T47D (cell line): Measurements from ENCODE around the gene ABHD16B.

Experiments used
- DNase-seq, 2 experiments: peaks; one replicate each; pipeline versions ENCODE4 v3.0.0 to v3.0.0-alpha.2; 2011 to 2012; ENCODE audit warnings: low read depth in 1 of 2, low spot score in 1 of 2
- JUND ChIP-seq: IDR thresholded peaks from 2 replicates; pipeline ENCODE4 v1.6.1; 2012; ENCODE audit warnings: low read depth
- in situ Hi-C: cut with HindIII; loops from 2 replicates; pipeline ENCODE4 v1.10.0; 2016; ENCODE audit warnings: low sequenced_read_pairs, low pct_unique_long_range_greater_than_20kb

ABHD16B gene

DNA sequence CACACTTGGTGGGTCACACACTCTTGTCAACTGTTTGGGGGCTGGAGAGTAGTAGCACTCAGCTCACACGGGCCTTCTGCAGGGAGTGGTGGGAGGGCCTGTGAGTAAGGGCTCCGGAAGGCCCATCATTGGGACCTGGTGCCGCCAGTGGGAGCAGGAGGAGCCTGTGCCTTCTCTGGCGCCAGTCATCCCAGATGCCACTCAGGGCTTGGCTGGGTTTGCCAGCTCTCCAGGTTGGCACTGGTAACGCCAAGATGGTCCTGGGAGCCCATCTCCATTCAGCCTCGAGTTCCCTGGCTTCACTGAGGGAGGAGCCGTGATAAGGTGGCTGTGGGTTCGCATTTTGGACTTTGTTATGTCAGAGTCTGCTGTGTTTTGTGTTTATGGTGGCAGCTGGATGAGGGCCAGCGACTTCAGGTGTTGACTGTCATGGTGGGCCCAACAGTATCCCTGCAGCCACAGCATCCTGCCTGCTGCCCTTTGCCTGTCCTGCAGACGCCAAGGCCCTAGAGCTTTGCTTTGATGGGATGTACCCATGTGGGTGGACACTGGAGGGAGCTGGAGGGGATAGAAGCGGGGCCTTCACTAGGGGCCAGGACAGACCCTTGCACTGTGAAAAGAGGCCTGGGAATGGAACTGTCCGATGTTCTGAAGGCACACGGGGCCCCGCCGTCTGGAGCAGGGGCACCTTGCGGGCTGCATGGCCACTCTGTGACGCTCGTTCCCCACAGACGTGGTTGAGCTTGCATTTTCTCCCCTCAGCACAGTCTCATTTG is 20.3 kb downstream of the ABHD16B start:
- no peak for DNase-seq

DNA sequence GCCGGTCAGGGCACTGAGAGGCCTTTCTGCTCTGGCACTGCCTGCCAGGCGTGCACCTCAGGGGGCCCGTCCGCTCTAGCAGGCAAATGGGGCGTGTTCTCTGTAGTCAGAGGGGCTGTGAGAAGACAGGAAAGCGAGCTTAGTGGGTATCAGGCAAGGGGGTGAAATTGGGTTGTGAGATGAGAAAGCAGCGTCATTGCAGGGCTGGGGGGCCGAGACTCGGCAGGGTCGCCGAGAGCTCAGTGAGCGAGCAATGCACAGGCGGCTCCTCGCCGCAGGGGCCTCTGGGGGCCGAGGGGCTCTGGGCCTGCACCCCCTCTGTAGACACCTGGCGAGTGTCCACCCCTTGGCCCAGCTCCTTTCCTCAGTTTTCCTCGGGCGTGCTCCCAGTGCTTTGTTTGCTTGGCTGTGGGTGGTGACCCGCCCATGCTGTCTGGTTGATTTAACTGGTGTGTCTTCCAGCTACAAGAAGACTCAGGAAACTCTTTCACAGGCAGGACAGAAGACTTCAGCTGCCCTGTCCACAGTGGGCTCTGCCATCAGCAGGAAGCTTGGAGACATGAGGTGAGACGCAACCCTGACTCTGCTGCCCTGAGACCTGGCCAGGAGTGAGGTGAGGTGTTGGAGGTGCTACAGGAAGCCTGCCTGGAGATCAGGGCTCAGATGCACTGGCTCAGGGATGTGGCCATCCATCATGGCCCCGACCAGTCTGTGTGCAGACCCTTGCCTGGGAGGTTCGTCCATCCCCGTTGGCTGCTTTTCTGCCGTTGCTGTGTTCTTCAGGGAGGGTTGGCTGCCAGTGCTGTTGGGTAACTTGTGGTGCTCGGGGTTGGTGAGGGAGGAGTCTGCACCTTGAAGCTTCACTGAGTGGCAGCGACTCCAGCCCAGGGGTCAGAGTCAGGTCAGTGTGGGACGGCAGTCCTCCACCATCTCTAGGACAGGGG is 21.2 kb downstream of the ABHD16B start:
- TF ChIP-seq JUND: no peak
- in situ Hi-C loops: no loop called here
- no peak for DNase-seq

More for the DNA sequence above, 20.3 kb downstream of the ABHD16B start:
- in situ Hi-C loops: no loop called here
- TF ChIP-seq JUND: no peak

DNA sequence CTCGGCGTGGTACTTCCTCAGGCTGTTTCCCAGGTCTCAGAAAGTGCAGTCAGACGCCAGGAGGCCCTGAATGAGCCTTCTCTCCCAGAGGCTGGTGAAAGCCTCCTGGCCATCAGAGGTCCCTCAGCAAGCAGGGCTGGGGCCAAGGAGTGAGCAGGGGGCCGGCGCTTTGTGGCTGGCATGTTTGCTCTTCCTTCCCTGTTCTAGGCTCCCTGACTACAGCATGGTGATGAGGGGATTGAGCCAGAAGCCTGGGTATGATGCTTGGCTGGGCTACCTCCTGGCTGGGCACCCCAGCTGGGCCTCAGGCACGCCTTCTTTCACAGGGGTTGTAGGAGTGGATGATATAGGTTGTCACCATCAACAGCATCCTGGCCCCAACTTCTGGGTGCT is 21.9 kb downstream of the ABHD16B start:
- TF ChIP-seq JUND: no peak
- in situ Hi-C loops: no loop called here
- DNase-seq: no peak

DNA sequence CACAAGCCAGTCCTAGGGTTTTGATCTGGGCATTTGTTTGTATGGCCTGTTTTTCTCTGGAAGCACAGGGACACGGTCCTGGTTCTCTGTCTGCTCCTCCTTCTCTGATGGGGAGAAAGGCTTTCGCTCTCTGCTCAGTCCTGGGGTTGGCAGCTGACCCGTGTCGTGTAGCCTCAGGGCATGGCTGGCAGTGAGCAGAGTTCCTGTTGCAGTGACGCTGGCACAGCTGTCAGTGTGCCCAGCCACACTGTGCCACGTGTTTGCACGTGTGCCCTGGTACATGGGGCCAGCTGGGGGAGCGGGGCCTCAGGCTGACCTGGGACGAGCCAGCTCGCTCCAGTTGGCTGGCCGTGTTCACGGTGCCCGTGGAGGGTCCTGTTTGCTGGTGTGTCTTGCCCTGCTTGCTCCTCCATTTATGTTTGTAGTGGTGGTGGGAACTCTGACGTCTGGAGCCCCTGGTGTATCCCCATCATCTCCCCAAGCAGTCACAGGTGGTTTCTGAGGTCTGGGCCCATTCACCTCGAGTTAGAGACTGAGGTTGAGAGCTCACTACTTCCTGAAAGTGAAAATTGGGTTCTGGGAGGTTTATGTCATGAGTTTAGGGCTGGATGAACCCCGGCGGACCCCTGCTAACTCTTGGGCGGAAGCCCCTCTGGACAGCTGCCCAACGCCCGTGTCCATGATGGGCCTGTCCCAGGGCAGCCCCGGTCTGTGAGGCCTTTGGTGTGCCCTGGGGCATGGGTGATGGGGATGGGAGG is 23.4 kb downstream of the ABHD16B start:
- in situ Hi-C loops: no loop called here
- peak in 1 of 2 experiments; percentile 61 for DNase-seq
- TF ChIP-seq JUND: no peak

DNA sequence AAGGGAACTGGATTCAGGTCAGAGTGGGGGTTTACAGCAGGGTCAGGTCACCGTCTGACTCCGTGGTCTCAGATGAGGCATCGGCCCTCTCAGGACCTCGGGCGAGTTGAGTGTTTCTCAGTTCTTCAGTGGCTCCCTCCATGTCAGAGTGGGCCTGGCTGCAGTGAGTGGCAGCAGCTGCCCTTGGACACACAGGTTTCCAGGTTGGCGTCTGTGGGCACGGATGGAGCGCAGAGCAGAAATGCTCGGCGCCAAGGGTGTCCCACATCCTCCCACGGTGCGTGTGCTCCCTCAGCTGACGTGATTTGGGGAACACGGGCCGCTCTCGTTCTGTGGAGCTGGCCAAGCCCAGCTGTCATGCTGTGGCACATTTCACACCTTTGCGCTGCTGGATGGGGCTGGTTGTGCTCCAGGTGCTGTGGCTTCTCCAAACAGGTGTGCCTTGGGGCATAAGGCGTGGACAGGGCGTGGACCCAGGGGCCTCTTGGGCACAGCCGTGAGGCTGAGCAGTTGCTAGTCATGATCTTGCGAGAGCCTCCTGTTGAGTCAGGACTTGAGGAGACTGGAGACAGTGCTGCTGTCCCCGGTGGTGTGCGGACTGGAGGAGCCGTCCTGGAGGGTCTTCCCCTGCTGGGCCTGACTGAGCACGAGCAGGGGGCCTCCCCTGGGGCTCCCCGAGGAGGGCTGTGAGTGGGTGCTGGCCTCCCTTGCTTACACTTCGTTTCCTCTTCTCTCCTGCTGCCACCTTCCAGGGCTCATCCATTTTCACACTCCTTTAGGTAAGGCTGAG is 24.2 kb downstream of the ABHD16B start:
- in situ Hi-C loops: no loop called here
- DNase-seq: no peak
- no peak for TF ChIP-seq JUND

DNA sequence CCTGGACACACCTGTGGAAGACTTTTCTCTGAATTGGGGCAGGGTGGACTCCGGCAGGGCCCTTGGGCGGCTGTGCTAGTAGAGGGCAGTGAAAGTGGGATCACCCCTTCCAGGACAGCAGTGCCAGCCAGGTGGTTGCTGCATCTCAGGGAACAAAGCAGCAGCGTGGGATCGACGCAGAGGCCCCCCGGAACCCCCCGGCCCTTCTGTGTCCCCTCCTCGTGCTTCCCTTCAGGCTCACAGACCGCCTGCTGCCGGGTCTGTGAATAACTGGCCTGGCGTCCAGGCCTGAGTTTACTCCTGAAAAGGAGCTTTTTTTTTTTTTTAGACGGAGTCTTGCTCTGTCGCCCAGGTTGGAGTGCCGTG is 24.7 kb downstream of the ABHD16B start:
- DNase-seq: no peak
- in situ Hi-C loops: no loop called here
- TF ChIP-seq JUND: no peak

DNA sequence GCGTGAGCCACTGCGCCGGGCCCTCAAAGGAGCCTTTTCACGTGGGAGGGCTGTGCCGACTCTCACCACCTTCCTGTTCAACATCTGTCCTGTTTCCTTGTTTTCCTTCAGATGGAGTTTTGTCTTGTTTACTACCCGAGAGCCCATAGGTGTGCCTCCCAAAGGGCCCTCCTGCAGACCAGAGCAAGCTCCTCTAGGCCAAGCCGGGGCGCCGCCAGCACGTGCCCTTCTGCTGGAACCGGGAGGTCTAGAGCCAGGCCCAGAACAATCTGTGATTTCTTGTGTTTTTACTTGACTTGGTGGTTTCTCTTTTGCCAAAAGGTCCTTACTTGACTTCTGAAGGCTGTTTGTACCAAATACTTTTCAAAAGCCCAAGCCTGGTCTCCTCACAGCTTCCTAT is 25.6 kb downstream of the ABHD16B start:
- no peak for DNase-seq
- in situ Hi-C loops: no loop called here
- no peak for TF ChIP-seq JUND

DNA sequence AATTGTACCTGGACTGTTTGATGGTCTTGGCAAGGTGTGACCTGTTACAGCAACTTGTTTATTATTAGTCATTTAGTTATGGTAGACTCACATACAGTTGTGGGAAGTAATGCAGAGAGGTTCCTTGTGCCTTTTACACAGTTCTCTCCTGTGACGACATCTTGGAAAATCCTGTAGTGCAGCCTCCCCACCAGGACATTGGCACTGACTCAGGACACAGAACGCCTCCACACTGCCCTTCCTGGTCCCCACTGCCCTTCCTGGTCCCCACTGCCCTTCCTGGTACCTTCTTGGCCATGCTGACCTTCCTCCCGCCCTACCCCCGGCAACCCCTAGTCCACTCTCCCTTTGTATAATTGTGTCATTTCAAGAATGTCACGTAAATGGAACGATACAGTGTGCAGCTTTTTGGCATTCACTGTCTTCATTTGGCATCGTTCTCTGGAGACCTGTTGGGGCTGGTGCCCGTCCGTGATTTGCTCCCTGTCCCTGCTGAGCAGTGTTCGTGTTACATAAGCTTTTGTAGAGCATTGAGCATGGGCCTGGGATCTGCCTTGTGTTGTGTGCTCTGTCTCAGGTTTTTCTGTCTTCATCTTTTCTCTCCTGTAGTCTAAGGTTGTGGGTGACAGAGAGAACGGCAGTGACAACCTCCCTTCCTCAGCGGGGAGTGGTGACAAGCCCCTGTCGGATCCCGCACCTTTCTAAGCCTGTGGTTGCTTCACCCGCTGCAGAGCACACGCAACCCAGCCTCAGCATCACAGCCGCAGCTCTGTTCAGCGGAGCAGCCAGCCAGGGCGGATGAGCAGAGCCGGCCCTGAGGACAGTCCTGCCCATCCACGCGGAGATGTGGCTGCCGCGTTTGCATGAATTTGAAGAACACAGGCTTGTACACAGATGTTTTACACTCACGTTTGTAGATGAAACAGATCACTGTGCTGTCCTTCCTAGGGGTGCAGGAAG is 28.2 kb downstream of the ABHD16B start:
- in situ Hi-C loops: no loop called here
- peak in 1 of 2 experiments; percentile 41 for DNase-seq
- no peak for TF ChIP-seq JUND

DNA sequence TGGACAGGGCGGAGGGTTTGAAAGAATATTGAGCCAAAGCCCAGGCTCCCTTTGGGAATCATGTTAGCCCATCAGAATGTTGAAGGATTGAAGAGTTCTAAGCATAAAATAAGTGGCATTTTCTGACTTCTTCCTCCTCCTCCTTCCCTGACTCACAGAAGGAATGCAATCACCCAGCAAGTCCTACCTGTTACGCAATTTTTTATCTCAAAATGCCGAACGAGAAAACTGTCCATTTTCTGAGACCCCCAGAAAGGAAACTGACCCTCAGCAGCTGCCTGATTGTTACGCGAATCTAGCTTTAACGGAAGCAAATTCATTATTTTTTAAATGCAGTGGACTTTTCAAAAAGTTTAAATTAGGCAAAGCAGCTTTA is 28.9 kb downstream of the ABHD16B start:
- no peak for TF ChIP-seq JUND
- no peak for DNase-seq
- in situ Hi-C loops: no loop called here

DNA sequence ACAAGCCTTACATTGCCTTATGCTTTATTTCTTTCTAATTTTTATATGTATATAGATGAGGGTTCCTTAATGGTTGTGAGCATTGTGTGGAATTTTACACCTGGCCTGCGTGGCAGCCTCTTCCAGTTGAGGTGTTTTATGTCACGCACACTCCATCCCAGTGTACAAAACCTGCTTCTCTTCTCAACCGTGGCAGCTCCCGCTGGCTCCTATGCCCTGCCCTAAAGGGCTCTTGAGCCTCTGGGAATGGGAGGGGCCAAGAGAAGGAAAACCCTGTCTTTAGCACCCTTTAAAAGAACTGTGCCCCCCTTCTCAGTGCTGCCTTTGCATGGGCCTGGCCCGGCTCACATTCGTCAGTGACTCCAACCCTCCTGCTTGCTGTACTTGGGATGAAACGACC is 29.3 kb downstream of the ABHD16B start:
- in situ Hi-C loops: no loop called here
- DNase-seq: no peak
- no peak for TF ChIP-seq JUND

DNA sequence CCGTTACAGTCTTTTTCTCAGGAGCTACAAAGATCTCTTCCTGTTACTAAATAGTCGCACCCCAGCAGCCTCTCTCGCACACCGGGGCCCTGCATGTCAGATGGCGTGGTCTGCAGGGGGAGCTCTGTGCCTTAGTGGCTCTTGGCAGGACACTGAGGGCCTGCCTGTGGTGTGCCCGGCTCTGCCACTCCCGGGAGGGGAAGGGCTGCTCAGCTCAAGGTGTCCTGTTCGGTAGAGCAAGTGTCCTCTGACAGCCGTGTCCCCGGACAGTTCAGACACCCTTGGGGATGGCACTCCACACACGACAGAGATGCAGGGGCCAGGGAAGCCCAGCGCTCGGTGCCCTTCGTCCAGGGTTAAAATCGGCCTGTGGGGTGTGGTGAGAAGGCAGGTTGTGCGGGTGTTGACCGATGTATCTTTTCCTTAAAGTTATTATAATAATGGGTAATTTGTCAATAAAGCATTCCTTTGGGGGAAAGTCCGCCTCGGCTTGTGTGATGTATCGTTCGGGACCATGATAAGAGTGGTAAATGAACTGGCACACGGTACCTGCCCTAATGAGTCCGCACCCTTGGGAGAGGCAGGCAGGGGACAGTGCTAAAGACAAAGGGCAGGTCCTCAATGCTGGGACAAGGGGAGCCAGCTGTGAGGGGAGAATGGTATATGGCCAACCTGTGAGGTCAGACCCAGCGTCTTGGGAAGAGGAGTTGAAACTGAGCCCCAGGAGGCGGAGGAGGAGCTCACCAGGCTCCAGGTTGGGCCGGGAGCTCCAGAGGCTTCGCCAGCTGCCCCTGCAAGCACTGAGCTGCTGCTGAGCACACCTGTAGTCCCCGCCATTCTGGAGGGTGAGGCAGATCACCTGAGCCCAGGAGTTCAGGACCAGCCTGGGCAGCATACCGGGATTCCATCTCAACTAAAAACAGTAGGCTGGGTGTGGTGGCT is 30.0 kb downstream of the ABHD16B start:
- no peak for TF ChIP-seq JUND
- DNase-seq: no peak
- in situ Hi-C loops: no loop called here
